ENCODE measurements around the gene TGFBR3L. TPM values are rescaled to one million over a fixed set of nuclear protein-coding genes. Genes with fewer than 3 reads are reported as not detected.

TGFBR3L gene
- total RNA-seq, 2 experiments from 2014 or later: 1.7 to 3.7 TPM

- Mint-ChIP-seq H3K36me3 (ENCODE audit: low read depth) (peaks cover 20% of the 10 kb centered on the region), H3K4me1 (ENCODE audit: low read depth) (peaks cover 21% of the 10 kb centered on the region), H3K27ac (no peak overlapping the region), H3K27me3 (ENCODE audit: low read depth) (no peaks in the 10 kb centered on the region), H3K9me3 (no peaks in the 10 kb centered on the region), H3K4me3 (no peak overlapping the region)
- CTCF ChIA-PET: interaction anchor here (0.9 kb wide), 1 partner anchor 40 kb away, joined by 4 read pairs; no protein-coding TSS in a partner anchor
- intact Hi-C loops (cut with micrococcal nuclease): no loop called here
- DNase-seq: no peak
These were observed 5.7 kb upstream of the TGFBR3L start for GRCh38 chr19:7908742-7909461.

GRCh38 chr19:7909471-7910067 lies 5.1 kb upstream of the TGFBR3L start:
- intact Hi-C loops (cut with micrococcal nuclease): no loop called here
- Mint-ChIP-seq H3K27me3 (ENCODE audit: low read depth) (no peaks in the 10 kb centered on the region), H3K27ac (no peak overlapping the region), H3K9me3 (no peaks in the 10 kb centered on the region), H3K4me3 (no peak overlapping the region), H3K4me1 (ENCODE audit: low read depth) (peaks cover 21% of the 10 kb centered on the region), H3K36me3 (ENCODE audit: low read depth) (peaks cover 20% of the 10 kb centered on the region)
- CTCF ChIA-PET: interaction anchor here (0.5 to 0.9 kb wide), 2 partner anchors 41 to 285 kb away, joined by 3 to 4 read pairs; no protein-coding TSS in a partner anchor
- DNase-seq: no peak

DNA sequence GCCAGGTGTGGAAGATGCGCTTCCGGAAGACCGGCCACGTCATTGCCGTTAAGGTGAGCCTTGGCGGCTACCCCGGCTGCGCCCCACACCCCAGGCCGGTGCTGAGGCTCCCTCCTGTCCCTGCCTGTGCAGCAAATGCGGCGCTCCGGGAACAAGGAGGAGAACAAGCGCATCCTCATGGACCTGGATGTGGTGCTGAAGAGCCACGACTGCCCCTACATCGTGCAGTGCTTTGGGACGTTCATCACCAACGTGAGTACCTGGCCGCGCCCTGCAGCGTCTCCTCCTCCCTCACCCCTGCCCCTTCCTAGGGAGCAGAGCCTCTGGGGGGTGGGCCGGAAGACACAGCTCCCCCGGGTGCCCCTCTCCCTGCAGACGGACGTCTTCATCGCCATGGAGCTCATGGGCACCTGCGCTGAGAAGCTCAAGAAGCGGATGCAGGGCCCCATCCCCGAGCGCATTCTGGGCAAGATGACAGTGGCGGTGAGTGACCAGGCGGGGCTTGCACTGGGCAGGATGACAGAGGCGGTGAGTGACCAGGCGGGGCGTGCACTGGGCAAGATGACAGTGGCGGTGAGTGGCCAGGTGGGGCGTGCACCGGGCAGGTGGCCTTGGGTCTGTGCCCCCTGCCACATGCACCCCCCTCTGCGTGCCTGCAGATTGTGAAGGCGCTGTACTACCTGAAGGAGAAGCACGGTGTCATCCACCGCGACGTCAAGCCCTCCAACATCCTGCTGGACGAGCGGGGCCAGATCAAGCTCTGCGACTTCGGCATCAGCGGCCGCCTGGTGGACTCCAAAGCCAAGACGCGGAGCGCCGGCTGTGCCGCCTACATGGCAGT lies 4.1 kb upstream of the TGFBR3L start:
- Mint-ChIP-seq H3K4me3 (no peak overlapping the region), H3K9me3 (no peaks in the 10 kb centered on the region), H3K4me1 (ENCODE audit: low read depth) (peaks cover 14% of the 10 kb centered on the region), H3K36me3 (ENCODE audit: low read depth) (peaks cover 15% of the 10 kb centered on the region), H3K27me3 (ENCODE audit: low read depth) (peaks cover 8% of the 10 kb centered on the region), H3K27ac (no peak overlapping the region)
- no peak for DNase-seq
- intact Hi-C loops (cut with micrococcal nuclease): no loop called here
- CTCF ChIA-PET: no interaction called here

- Mint-ChIP-seq H3K9me3 (no peaks in the 10 kb centered on the region), H3K27ac (no peak overlapping the region), H3K4me1 (ENCODE audit: low read depth) (peaks cover 9% of the 10 kb centered on the region), H3K4me3 (no peak overlapping the region), H3K36me3 (ENCODE audit: low read depth) (peaks cover 12% of the 10 kb centered on the region), H3K27me3 (ENCODE audit: low read depth) (peaks cover 12% of the 10 kb centered on the region)
- no peak for DNase-seq
- CTCF ChIA-PET: no interaction called here
- intact Hi-C loops (cut with micrococcal nuclease): no loop called here
These were observed 3.0 kb upstream of the TGFBR3L start for GRCh38 chr19:7911508-7912143.

DNA sequence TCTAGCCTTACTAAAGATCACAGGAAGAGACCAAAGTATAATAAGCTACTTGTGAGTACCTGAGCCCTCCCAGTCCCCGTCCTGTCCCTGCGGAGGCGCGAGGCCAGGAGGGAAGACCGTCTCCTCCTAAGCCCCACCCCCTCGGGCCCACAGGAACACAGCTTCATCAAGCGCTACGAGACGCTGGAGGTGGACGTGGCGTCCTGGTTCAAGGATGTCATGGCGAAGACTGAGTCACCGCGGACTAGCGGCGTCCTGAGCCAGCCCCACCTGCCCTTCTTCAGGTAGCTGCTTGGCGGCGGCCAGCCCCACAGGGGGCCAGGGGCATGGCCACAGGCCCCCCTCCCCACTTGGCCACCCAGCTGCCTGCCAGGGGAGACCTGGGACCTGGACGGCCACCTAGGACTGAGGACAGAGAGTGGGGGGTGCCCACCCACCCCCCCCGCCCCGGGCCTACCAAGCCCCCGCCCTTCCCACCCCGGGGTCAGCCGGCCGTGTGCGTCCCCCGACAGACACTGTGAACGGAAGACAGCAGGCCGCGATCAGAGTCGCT lies 2.4 kb upstream of the TGFBR3L start:
- Mint-ChIP-seq H3K9me3 (no peaks in the 10 kb centered on the region), H3K36me3 (ENCODE audit: low read depth) (peaks cover 12% of the 10 kb centered on the region), H3K4me3 (no peak overlapping the region), H3K27ac (no peak overlapping the region), H3K27me3 (ENCODE audit: low read depth) (peaks cover 16% of the 10 kb centered on the region), H3K4me1 (ENCODE audit: low read depth) (peaks cover 12% of the 10 kb centered on the region)
- DNase-seq: no peak
- CTCF ChIA-PET: no interaction called here
- intact Hi-C loops (cut with micrococcal nuclease): no loop called here

GRCh38 chr19:7912697-7913564 lies 1.7 kb upstream of the TGFBR3L start:
- no peak overlapping the region for H3K4me3 Mint-ChIP-seq
- no peaks in the 10 kb centered on the region for H3K9me3 Mint-ChIP-seq
- peaks cover 12% of the 10 kb centered on the region for H3K36me3 Mint-ChIP-seq (ENCODE audit: low read depth)
- no peak overlapping the region for H3K27ac Mint-ChIP-seq
- no peak for DNase-seq
- intact Hi-C loops (cut with micrococcal nuclease): no loop called here
- peaks cover 11% of the 10 kb centered on the region for H3K4me1 Mint-ChIP-seq (ENCODE audit: low read depth)
- H3K27me3 Mint-ChIP-seq (ENCODE audit: low read depth): peaks cover 18% of the 10 kb centered on the region
- CTCF ChIA-PET: no interaction called here

DNA sequence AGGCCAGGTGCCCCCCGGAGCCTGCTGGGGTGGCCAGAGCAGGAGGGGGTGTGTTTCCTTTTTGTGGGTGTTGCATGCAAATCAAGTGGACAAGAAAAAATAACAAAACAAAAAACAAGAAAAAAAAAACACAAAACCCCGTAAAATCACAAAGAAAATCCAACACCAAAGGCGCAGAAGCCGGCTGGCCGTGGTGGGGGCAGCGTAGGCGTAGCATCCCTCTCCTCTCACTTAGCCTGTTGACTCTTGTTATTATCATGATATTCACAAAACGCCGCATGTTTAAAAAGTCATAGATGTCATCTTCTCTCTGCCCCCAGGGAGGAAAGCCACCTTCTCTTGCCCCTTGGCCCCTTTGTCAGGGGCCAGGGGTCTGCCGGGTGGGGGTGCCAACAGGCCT lies 978 bp upstream of the TGFBR3L start:
- Mint-ChIP-seq H3K9me3 (no peaks in the 10 kb centered on the region), H3K4me1 (ENCODE audit: low read depth) (peaks cover 15% of the 10 kb centered on the region), H3K27ac (no peak overlapping the region), H3K36me3 (ENCODE audit: low read depth) (peaks cover 12% of the 10 kb centered on the region), H3K4me3 (no peak overlapping the region), H3K27me3 (ENCODE audit: low read depth) (peaks cover 24% of the 10 kb centered on the region)
- no peak for DNase-seq
- CTCF ChIA-PET: no interaction called here
- intact Hi-C loops (cut with micrococcal nuclease): no loop called here

GRCh38 chr19:7914099-7914498 lies 531 bp upstream of the TGFBR3L start:
- Mint-ChIP-seq H3K36me3 (ENCODE audit: low read depth) (peaks cover 12% of the 10 kb centered on the region), H3K4me3 (no peak overlapping the region), H3K27ac (no peak overlapping the region), H3K4me1 (ENCODE audit: low read depth) (peaks cover 15% of the 10 kb centered on the region), H3K9me3 (no peaks in the 10 kb centered on the region), H3K27me3 (ENCODE audit: low read depth) (peaks cover 24% of the 10 kb centered on the region)
- CTCF ChIA-PET: no interaction called here
- no peak for DNase-seq
- intact Hi-C loops (cut with micrococcal nuclease): no loop called here

DNA sequence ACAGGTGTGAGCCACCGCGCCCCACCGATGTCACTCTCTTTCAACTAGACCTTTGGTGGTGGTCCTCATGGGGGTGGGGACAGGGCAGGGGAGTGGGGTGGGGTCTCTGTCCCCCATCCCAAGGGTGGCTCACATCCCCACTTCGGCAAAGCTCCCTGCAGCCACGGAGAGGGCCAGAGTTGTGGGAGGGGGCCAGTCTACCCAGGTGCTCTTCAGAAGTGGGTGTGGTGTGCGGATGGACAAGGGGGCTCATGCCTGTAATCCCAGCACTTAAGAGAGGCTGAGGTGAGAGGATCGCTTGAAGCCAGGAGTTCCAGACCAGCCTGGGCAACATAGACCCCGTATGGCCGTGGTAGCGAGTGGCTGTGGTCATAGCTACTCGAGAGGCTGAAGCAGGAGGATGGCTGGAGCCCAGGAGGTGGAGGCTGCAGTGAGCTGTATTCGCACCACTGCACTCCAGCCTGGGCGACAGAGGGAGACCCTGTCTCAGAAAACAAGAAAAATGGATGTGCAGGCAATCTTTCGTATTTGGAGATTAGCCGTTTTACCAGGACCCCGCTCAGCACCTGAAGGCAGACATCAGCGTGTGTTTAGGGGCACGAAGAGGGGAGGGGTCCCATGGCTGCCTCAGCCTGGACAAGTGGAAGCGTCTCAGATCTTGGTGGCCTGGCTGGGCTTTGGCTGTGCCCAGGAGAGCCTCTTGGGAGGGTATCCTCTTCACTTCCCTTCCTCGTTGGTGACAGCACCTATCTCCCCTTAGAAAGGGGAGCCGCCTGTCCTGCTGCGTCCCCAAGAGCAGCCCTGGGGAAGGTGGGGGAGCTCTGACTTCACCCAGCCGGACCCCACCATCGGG lies 846 bp downstream of the TGFBR3L start:
- peaks cover 9% of the 10 kb centered on the region for H3K36me3 Mint-ChIP-seq (ENCODE audit: low read depth)
- DNase-seq: no peak
- no peaks in the 10 kb centered on the region for H3K9me3 Mint-ChIP-seq
- no peak overlapping the region for H3K27ac Mint-ChIP-seq
- CTCF ChIA-PET: interaction anchor here (0.9 kb wide), 2 partner anchors 12 to 28 kb away, joined by 3 read pairs; partner anchors contain the start of genes MAP2K7 and TIMM44
- H3K4me3 Mint-ChIP-seq: peak overlapping the region; percentile 34
- peaks cover 24% of the 10 kb centered on the region for H3K4me1 Mint-ChIP-seq (ENCODE audit: low read depth)
- intact Hi-C loops (cut with micrococcal nuclease): no loop called here
- peaks cover 27% of the 10 kb centered on the region for H3K27me3 Mint-ChIP-seq (ENCODE audit: low read depth)

DNA sequence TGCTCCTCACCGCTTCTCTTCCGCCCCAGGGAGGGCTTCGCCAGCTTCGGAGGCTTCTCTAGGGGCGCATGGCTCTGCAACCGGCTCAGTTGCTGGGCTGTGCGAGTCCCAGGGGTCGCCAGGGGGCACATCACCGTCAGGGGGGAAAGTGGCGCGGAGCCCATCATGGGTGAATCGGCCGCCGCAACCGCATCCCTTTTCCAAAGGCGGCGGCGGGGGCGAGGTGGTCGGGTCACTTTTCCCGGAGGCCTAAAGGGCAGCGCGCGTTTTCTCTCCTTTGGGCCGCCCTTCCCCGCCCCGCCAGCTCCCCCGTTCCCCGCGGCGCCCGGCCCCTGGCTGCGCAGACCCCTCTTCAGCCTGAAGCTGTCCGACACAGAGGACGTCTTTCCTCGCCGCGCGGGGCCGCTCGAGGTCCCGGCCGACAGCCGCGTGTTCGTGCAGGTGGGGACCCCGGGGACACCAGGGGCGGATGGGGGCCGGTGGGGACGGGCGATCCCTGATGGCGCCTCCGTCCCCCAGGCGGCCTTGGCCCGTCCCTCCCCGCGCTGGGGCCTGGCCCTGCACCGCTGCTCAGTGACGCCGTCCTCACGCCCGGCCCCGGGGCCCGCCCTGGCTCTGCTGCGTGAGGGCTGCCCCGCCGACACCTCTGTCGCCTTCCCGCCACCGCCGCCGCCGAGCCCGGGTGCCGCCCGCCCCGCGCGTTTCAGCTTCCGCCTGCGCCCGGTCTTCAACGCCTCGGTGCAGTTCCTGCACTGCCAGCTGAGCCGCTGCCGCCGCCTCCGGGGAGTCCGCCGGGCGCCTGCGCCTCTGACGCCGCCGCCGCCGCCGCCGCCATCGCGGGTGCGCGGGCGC lies 1.7 kb downstream of the TGFBR3L start:
- H3K4me3 Mint-ChIP-seq: peak overlapping the region; percentile 72
- peaks cover 6% of the 10 kb centered on the region for H3K36me3 Mint-ChIP-seq (ENCODE audit: low read depth)
- H3K27me3 Mint-ChIP-seq (ENCODE audit: low read depth): peaks cover 27% of the 10 kb centered on the region
- H3K4me1 Mint-ChIP-seq (ENCODE audit: low read depth): peaks cover 29% of the 10 kb centered on the region
- H3K27ac Mint-ChIP-seq: no peak overlapping the region
- no peaks in the 10 kb centered on the region for H3K9me3 Mint-ChIP-seq
- CTCF ChIA-PET: interaction anchor here (0.9 to 2.4 kb wide), 4 partner anchors 13 to 47 kb away, joined by 3 to 7 read pairs (median 4); partner anchors contain the start of genes MAP2K7 and TIMM44
- DNase-seq: peak; percentile 80
- intact Hi-C loops (cut with micrococcal nuclease): no loop called here
